Mesenchymal stem cell (in vitro differentiated cells and primary cell): ENCODE measurements around the gene SNX22. TPM values are rescaled to one million over a fixed set of nuclear protein-coding genes. Genes with fewer than 3 reads are reported as not detected.

ENCODE experiments used
- DNase-seq: peaks from one replicate; pipeline ENCODE4 v3.0.0-alpha.2; 2013
- H2AFZ ChIP-seq: one replicate; pipeline ENCODE4 v1.6.1; 2013; ENCODE audit warnings: low read depth, mild to moderate bottlenecking, control low read depth, inconsistent platforms, low read length, moderate library complexity
- H2AK5ac ChIP-seq: 2 replicates; pipeline ENCODE4 v1.6.1; 2013; ENCODE audit warnings: low read length, moderate library complexity, mild to moderate bottlenecking, inconsistent platforms; ENCODE audit not compliant: severe bottlenecking
- H2BK120ac ChIP-seq: one replicate; pipeline ENCODE4 v1.6.1; 2013; ENCODE audit warnings: low read depth, mild to moderate bottlenecking, inconsistent platforms, low read length, moderate library complexity
- H2BK12ac ChIP-seq, 2 experiments: one replicate each; pipeline ENCODE4 v1.6.1; 2013; ENCODE audit warnings: inconsistent platforms in 2 of 2, low read length in 2 of 2, mild to moderate bottlenecking in 2 of 2, moderate library complexity in 2 of 2, control low read depth in 1 of 2
- H2BK15ac ChIP-seq: one replicate; pipeline ENCODE4 v1.6.1; 2013; ENCODE audit warnings: mild to moderate bottlenecking, low read depth, inconsistent platforms; ENCODE audit not compliant: poor library complexity, severe bottlenecking
- H2BK5ac ChIP-seq: 2 replicates; pipeline ENCODE4 v1.6.1; 2013; ENCODE audit warnings: low read depth, mild to moderate bottlenecking, low read length, control low read depth, inconsistent platforms; ENCODE audit not compliant: poor library complexity, severe bottlenecking
- H3K14ac ChIP-seq, 2 experiments: one replicate each; pipeline ENCODE4 v1.6.1; 2013; ENCODE audit warnings: inconsistent platforms in 2 of 2, low read length in 2 of 2, control low read depth in 1 of 2, mild to moderate bottlenecking in 1 of 2, moderate library complexity in 1 of 2
- H3K18ac ChIP-seq, 2 experiments: one replicate each; pipeline ENCODE4 v1.6.1; 2013; ENCODE audit warnings: inconsistent platforms in 2 of 2, low read length in 2 of 2, control low read depth in 1 of 2, low read depth in 1 of 2, mild to moderate bottlenecking in 1 of 2
- H3K23ac ChIP-seq, 2 experiments: one replicate each; pipeline ENCODE4 v1.6.1; 2013; ENCODE audit warnings: inconsistent platforms in 2 of 2, low read length in 2 of 2, mild to moderate bottlenecking in 2 of 2, moderate library complexity in 2 of 2, control low read depth in 1 of 2
- H3K27ac ChIP-seq: 2 replicates; pipeline ENCODE4 v1.5.1; 2013; ENCODE audit warnings: mild to moderate bottlenecking, moderate library complexity, low read length, control low read depth, inconsistent platforms; ENCODE audit not compliant: poor library complexity, severe bottlenecking
- H3K27me3 ChIP-seq, 2 experiments: 2 replicates each; pipeline versions ENCODE4 v1.6.1 to v1.7.0; 2013; ENCODE audit warnings: low read length in 2 of 2, mild to moderate bottlenecking in 2 of 2, moderate library complexity in 2 of 2, control low read depth in 1 of 2, inconsistent platforms in 1 of 2; ENCODE audit not compliant: control insufficient read depth in 1 of 2, insufficient read depth in 1 of 2
- H3K36me3 ChIP-seq, 2 experiments: 2 replicates each; pipeline versions ENCODE4 v1.6.1 to v1.7.0; 2013; ENCODE audit warnings: low read length in 2 of 2, control low read depth in 1 of 2, inconsistent platforms in 1 of 2, low read depth in 1 of 2, mild to moderate bottlenecking in 1 of 2; ENCODE audit not compliant: insufficient read depth in 2 of 2, control insufficient read depth in 1 of 2
- H3K4ac ChIP-seq, 2 experiments: one replicate each; pipeline ENCODE4 v1.6.1; 2013; ENCODE audit warnings: inconsistent platforms in 2 of 2, low read length in 2 of 2, mild to moderate bottlenecking in 2 of 2, moderate library complexity in 2 of 2, control low read depth in 1 of 2, low read depth in 1 of 2
- H3K4me1 ChIP-seq: 2 replicates; pipeline ENCODE4 v1.6.1; 2013; ENCODE audit warnings: low read depth, low read length, control low read depth; ENCODE audit not compliant: control insufficient read depth, insufficient read depth
- H3K4me2 ChIP-seq: 2 replicates; pipeline ENCODE4 v1.6.1; 2013; ENCODE audit warnings: low read length, mild to moderate bottlenecking, inconsistent platforms; ENCODE audit not compliant: poor library complexity, severe bottlenecking
- H3K4me3 ChIP-seq, 2 experiments: 2 replicates each; pipeline versions ENCODE4 v1.5.1 to v1.7.0; 2013; ENCODE audit warnings: low read length in 2 of 2, mild to moderate bottlenecking in 2 of 2, control low read depth in 1 of 2, low read depth in 1 of 2; ENCODE audit not compliant: insufficient read depth in 1 of 2
- H3K79me1 ChIP-seq: replicated peaks from 2 replicates; pipeline ENCODE4 v1.6.1; 2013; ENCODE audit warnings: mild to moderate bottlenecking, control low read depth, low read length, inconsistent platforms; ENCODE audit not compliant: poor library complexity, severe bottlenecking
- H3K9ac ChIP-seq: 2 replicates; pipeline ENCODE4 v1.7.0; 2013; ENCODE audit warnings: mild to moderate bottlenecking, low read length, moderate library complexity
- H3K9me3 ChIP-seq: 2 replicates; pipeline ENCODE4 v1.7.0; 2013; ENCODE audit warnings: mild to moderate bottlenecking, low read length; ENCODE audit not compliant: control insufficient read depth
- H4K8ac ChIP-seq: one replicate; pipeline ENCODE4 v1.6.1; 2013; ENCODE audit warnings: inconsistent platforms, mild to moderate bottlenecking, low read length, moderate library complexity
- H4K91ac ChIP-seq: one replicate; pipeline ENCODE4 v1.6.1; 2013; ENCODE audit warnings: mild to moderate bottlenecking, low read length, inconsistent platforms
- WGBS: methylation state at CpG from one replicate; pipeline ENCODE4 v1.1.7; 2013; ENCODE audit warnings: mixed read lengths; 5-methylcytosine and 5-hydroxymethylcytosine counted together
- polyA plus RNA-seq, 2 experiments: library from polyadenylated mRNA; stranded (reverse); fragments of 200-250 nt; gene quantifications; one replicate each; pipeline ENCODE4 v1.2.3, GENCODE V29; 2013

SNX22 gene
- polyA plus RNA-seq (2013, experiment 1 of 2): 0.03 TPM
- polyA plus RNA-seq (2013, experiment 2 of 2): 0.01 TPM

GRCh38 chr15:64151727-64152506, at the start of gene SNX22:
TSS of gene SNX22 (plus strand) at chr15:64151731. CDS start at chr15:64151776, 45 bp downstream.
- H4K91ac ChIP-seq: no peak within 1 kb of the TSS

GRCh38 chr15:64102497-64102896, 49.0 kb upstream of the SNX22 start:
- Histone ChIP-seq H3K4me1 (peaks cover 1% of the 10 kb centered on the region), H2BK120ac (no peak overlapping the region), H3K4me3 (no peak overlapping the region), H3K18ac (no peak overlapping the region), H3K79me1 (peaks cover 9% of the 10 kb centered on the region), H2AFZ (no peak overlapping the region), H4K91ac (no peak overlapping the region), H3K9ac (no peak overlapping the region), H3K9me3 (no peaks in the 10 kb centered on the region), H3K4me2 (no peak overlapping the region), H2BK5ac (no peak overlapping the region), H2AK5ac (no peak overlapping the region), H3K27ac (no peak overlapping the region), H2BK12ac (no peak overlapping the region), H3K4ac (no peak overlapping the region), H3K27me3 (no peaks in the 10 kb centered on the region), H3K36me3 (peaks cover 3 to 7% of the 10 kb centered on the region in 2 experiments), H4K8ac (no peak overlapping the region), H3K14ac (no peak overlapping the region), H2BK15ac (no peak overlapping the region), H3K23ac (no peak overlapping the region)
- DNase-seq: no peak
- 100% methylated on average over 2 of the region's 2 CpGs for WGBS

More at GRCh38 chr15:64151727-64152506, at the start of gene SNX22:
- no peak within 1 kb of the TSS for H3K27ac ChIP-seq
- peaks cover 28% of the 10 kb centered on the region for H3K4me1 ChIP-seq
- WGBS: 4% methylated on average over 82 of the region's 83 CpGs
- H3K4me2 ChIP-seq: peak within 1 kb of the TSS; percentile 81
- peak within 1 kb of the TSS; percentile 46 to 55 for H3K4me3 ChIP-seq
- no peaks in the 10 kb centered on the region for H3K9me3 ChIP-seq
- H3K14ac ChIP-seq: no peak within 1 kb of the TSS
- no peak within 1 kb of the TSS for H2BK12ac ChIP-seq
- no peak within 1 kb of the TSS for H3K9ac ChIP-seq
- peak within 1 kb of the TSS; percentile 60 for H2AFZ ChIP-seq
- H2BK15ac ChIP-seq: peak within 1 kb of the TSS; percentile 58
- H2BK120ac ChIP-seq: no peak within 1 kb of the TSS
- peak within 1 kb of the TSS in 1 of 2 experiments; percentile 76 for H3K18ac ChIP-seq
- H3K36me3 ChIP-seq: peaks cover 27 to 35% of the 10 kb centered on the region in 2 experiments
- no peak within 1 kb of the TSS for H2AK5ac ChIP-seq
- H3K79me1 ChIP-seq: peaks cover 2% of the 10 kb centered on the region
- peak within 1 kb of the TSS; percentile 13 for H4K8ac ChIP-seq
- peaks cover 9 to 16% of the 10 kb centered on the region in 2 experiments for H3K27me3 ChIP-seq
- no peak within 1 kb of the TSS for H3K4ac ChIP-seq
- H2BK5ac ChIP-seq: no peak within 1 kb of the TSS
- DNase-seq: peak; percentile 16
- H3K23ac ChIP-seq: peak within 1 kb of the TSS; percentile 46 to 81

- Histone ChIP-seq H2BK15ac (no peak overlapping the region), H3K4me2 (no peak overlapping the region), H4K8ac (no peak overlapping the region), H3K27ac (no peak overlapping the region), H3K4me3 (peak overlapping the region in 1 of 2 experiments; percentile 22), H3K4me1 (peaks cover 1% of the 10 kb centered on the region), H4K91ac (no peak overlapping the region), H3K14ac (no peak overlapping the region), H3K9ac (peak overlapping the region; percentile 69), H2AFZ (no peak overlapping the region), H3K36me3 (peaks cover 2 to 7% of the 10 kb centered on the region in 2 experiments), H3K9me3 (no peaks in the 10 kb centered on the region), H3K27me3 (no peaks in the 10 kb centered on the region), H2BK12ac (no peak overlapping the region), H2AK5ac (no peak overlapping the region), H3K23ac (no peak overlapping the region), H3K79me1 (peaks cover 13% of the 10 kb centered on the region), H2BK5ac (no peak overlapping the region), H3K18ac (no peak overlapping the region), H3K4ac (no peak overlapping the region), H2BK120ac (no peak overlapping the region)
- DNase-seq: peak; percentile 83
- 79% methylated on average over 9 of the region's 9 CpGs for WGBS
These were observed 46.3 kb upstream of the SNX22 start for GRCh38 chr15:64105113-64105704.

- no peak for DNase-seq
- Histone ChIP-seq H3K4me1 (peaks cover 2% of the 10 kb centered on the region), H2AFZ (no peak overlapping the region), H3K14ac (no peak overlapping the region), H3K36me3 (peaks cover 0 to 7% of the 10 kb centered on the region in 2 experiments), H2BK120ac (no peak overlapping the region), H3K4me3 (no peak overlapping the region), H3K23ac (no peak overlapping the region), H4K8ac (no peak overlapping the region), H3K27me3 (no peaks in the 10 kb centered on the region), H3K9me3 (no peaks in the 10 kb centered on the region), H3K18ac (no peak overlapping the region), H3K27ac (no peak overlapping the region), H2BK15ac (no peak overlapping the region), H2BK12ac (no peak overlapping the region), H3K9ac (no peak overlapping the region), H2BK5ac (no peak overlapping the region), H3K4me2 (no peak overlapping the region), H4K91ac (no peak overlapping the region), H2AK5ac (no peak overlapping the region), H3K79me1 (peaks cover 16% of the 10 kb centered on the region), H3K4ac (peak overlapping the region in 1 of 2 experiments; percentile 51)
- 100% methylated on average over 1 of the region's 1 CpG for WGBS
These were observed 44.2 kb upstream of the SNX22 start for GRCh38 chr15:64107337-64107736.
